ENCODE data around the gene CACNG1.

- no peak for TF ChIP-seq POLR2AphosphoS5 (IDR thresholded peaks at IDR 0.05; ENCODE audit: low read depth)
- TF ChIP-seq SPI1 (IDR thresholded peaks at IDR 0.05; ENCODE audit: borderline replicate concordance, low read depth) = no peak
- no peak for TF ChIP-seq CTCF (IDR thresholded peaks at IDR 0.05; ENCODE audit: insufficient read depth, low read length)
- TF ChIP-seq REST (IDR thresholded peaks at IDR 0.05; ENCODE audit: insufficient replicate concordance, low read depth) = no peak
- no peak for TF ChIP-seq GABPA (IDR thresholded peaks at IDR 0.05; ENCODE audit: low read depth)
These were observed 5.4 kb upstream of the CACNG1 start for GRCh38 chr17:67038861-67039365.
